ENCODE measurements around the gene VHLL.
A peak's percentile ranks its signal among the peaks of the same experiment; 100 is the strongest.
"Not testable (repeated sequence)": the region's sequence is repeated elsewhere in the genome, so short reads cannot be mapped to it uniquely, and the experiment has no call there.

The VHLL gene

DNA sequence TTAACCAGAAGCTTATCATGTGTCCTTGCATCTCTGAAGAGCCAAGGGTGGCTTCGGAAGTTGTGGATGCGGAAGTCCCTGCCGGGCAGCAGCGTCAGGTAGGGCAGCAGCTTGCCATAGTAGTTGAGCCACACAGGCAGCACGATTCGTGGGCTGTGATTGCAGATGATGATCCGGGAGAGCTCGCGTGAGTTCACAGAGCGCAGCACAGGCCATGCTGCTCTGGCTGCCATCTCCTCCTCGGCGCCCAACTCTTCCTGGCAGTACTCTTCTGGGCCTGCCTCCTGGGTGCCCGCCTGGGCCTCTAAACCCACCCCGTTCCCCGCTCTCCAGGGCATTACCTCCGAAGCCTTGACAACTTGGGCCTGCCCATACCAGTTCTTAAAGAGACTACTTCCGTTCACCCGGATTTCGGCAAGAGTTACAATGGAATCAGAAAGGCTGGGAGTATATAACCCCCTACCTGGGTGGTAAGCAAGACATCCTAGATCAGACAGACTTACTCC lies at the start of gene VHLL:
TSS of gene VHLL (minus strand) at position 456 of the 506 bp plus-strand sequence. CDS start at position 338, 118 bp downstream.
- Histone ChIP-seq H2AFZ (ENCODE audit: low read length, unreplicated experiment) (no peak within 1 kb of the TSS), H3K4me1 (ENCODE audit: control insufficient read depth, insufficient read depth, low read length, unreplicated experiment) (peaks cover 8% of the 10 kb centered on the region), H3K79me2 (ENCODE audit: control insufficient read depth, insufficient read depth, low read length, unreplicated experiment) (peaks cover 13% of the 10 kb centered on the region), H3K27me3 (ENCODE audit: insufficient read depth, low read length) (no peaks in the 10 kb centered on the region), H3K36me3 (ENCODE audit: insufficient read depth, low read length) (no peaks in the 10 kb centered on the region), H3K4me3 (ENCODE audit: low read depth, low read length) (no peak within 1 kb of the TSS), H3K27ac (ENCODE audit: low read depth, low read length) (no peak within 1 kb of the TSS)

DNA sequence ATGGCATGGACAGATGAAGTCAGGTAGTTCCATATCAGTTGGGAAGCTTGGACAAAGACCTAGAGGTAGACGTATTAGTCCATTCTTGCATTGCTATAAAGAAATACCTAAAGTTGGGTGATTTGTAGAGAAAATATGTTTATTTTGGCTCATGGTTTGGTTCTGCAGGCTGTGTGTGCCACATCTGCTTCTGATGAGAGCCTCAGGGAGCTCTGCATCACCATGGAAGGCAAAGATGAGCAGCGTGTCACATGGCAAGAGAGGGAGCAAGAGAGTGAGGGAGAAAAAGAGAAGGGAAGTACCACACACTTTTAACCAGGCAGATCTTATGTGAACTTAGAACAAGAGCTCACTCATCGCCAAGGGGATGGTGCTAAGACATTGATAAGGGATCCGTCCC lies 48.2 kb upstream of the VHLL start:
- H3K27me3 ChIP-seq (ENCODE audit: insufficient read depth, low read length), result no peaks in the 10 kb centered on the region
- H2AFZ ChIP-seq (ENCODE audit: low read length, unreplicated experiment), result no peak overlapping the region
- no peaks in the 10 kb centered on the region for H3K79me2 ChIP-seq (ENCODE audit: control insufficient read depth, insufficient read depth, low read length, unreplicated experiment)
- no peak overlapping the region for H3K4me3 ChIP-seq (ENCODE audit: low read depth, low read length)
- H3K4me1 ChIP-seq (ENCODE audit: control insufficient read depth, insufficient read depth, low read length, unreplicated experiment), result peaks cover 10% of the 10 kb centered on the region
- no peaks in the 10 kb centered on the region for H3K36me3 ChIP-seq (ENCODE audit: insufficient read depth, low read length)
- H3K27ac ChIP-seq (ENCODE audit: low read depth, low read length), result no peak overlapping the region

DNA sequence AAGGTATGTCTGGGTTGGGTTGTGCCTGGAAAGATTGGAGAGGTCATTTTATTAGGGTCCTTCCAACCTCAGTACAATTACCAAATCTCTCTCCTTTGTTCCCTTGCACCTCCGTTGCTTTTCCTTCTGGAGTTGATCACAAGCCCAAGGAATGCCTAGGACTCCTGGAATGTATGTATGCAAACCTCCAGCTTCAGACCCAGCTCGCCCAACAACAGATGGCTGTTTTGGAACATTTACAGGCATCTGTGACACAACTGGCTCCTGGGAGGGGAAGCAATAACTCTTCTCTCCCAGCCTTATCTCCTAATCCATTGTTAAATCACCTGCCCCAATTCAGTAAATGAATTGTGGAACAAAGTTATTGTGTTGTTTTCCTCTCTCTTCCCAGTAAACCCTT lies 47.5 kb upstream of the VHLL start:
- H3K27ac ChIP-seq (ENCODE audit: low read depth, low read length), result no peak overlapping the region
- no peaks in the 10 kb centered on the region for H3K79me2 ChIP-seq (ENCODE audit: control insufficient read depth, insufficient read depth, low read length, unreplicated experiment)
- no peak overlapping the region for H2AFZ ChIP-seq (ENCODE audit: low read length, unreplicated experiment)
- no peaks in the 10 kb centered on the region for H3K27me3 ChIP-seq (ENCODE audit: insufficient read depth, low read length)
- no peaks in the 10 kb centered on the region for H3K36me3 ChIP-seq (ENCODE audit: insufficient read depth, low read length)
- peaks cover 10% of the 10 kb centered on the region for H3K4me1 ChIP-seq (ENCODE audit: control insufficient read depth, insufficient read depth, low read length, unreplicated experiment)
- H3K4me3 ChIP-seq (ENCODE audit: low read depth, low read length), result no peak overlapping the region

DNA sequence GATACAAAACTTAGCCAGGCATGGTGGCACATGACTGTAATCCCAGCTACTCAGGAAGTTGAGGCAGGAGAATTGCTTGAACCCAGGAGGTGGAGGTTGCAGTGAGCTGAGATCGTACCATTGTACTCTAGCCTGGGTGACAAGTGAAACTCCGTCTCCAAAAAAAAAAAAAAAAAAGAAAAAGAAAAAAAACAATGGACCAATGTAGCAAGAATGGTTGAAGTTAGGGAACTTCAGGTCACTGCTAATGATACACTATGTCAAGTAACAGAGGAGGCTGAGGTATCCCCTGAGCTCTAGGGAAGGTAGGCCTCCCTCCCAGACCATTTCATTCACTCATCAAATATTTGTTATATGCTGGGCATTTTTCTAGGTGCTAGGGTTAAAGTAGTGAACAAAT lies 46.9 kb upstream of the VHLL start:
- not testable (repeated sequence) for H3K27me3 ChIP-seq (ENCODE audit: insufficient read depth, low read length); H3K27ac ChIP-seq (ENCODE audit: low read depth, low read length); H3K36me3 ChIP-seq (ENCODE audit: insufficient read depth, low read length); H3K79me2 ChIP-seq (ENCODE audit: control insufficient read depth, insufficient read depth, low read length, unreplicated experiment); H3K4me3 ChIP-seq (ENCODE audit: low read depth, low read length); H2AFZ ChIP-seq (ENCODE audit: low read length, unreplicated experiment)
- peaks cover 10% of the 10 kb centered on the region for H3K4me1 ChIP-seq (ENCODE audit: control insufficient read depth, insufficient read depth, low read length, unreplicated experiment)

DNA sequence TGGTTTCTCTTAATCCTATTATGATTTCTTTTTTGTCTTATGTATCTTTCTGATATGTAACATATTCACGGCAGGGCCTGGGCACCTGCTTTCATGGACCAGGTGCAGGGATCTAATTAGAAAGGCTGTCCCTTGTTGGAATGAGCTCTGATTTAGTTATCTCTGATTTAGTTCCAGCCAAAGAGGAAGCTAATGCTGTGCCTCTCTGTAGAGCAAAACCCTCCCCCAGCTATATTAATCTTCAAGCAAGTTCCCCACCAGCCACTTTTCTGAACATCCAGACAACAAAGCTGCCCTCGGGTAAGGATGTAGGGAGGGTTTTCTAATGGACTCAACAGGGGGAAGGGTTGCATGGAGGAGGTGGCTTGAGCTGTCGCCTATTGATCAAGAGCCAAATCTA lies 45.3 kb upstream of the VHLL start:
- Histone ChIP-seq H3K4me3 (ENCODE audit: low read depth, low read length) (no peak overlapping the region), H3K4me1 (ENCODE audit: control insufficient read depth, insufficient read depth, low read length, unreplicated experiment) (peaks cover 10% of the 10 kb centered on the region), H3K79me2 (ENCODE audit: control insufficient read depth, insufficient read depth, low read length, unreplicated experiment) (no peaks in the 10 kb centered on the region), H3K27me3 (ENCODE audit: insufficient read depth, low read length) (no peaks in the 10 kb centered on the region), H2AFZ (ENCODE audit: low read length, unreplicated experiment) (no peak overlapping the region), H3K27ac (ENCODE audit: low read depth, low read length) (no peak overlapping the region), H3K36me3 (ENCODE audit: insufficient read depth, low read length) (no peaks in the 10 kb centered on the region)

DNA sequence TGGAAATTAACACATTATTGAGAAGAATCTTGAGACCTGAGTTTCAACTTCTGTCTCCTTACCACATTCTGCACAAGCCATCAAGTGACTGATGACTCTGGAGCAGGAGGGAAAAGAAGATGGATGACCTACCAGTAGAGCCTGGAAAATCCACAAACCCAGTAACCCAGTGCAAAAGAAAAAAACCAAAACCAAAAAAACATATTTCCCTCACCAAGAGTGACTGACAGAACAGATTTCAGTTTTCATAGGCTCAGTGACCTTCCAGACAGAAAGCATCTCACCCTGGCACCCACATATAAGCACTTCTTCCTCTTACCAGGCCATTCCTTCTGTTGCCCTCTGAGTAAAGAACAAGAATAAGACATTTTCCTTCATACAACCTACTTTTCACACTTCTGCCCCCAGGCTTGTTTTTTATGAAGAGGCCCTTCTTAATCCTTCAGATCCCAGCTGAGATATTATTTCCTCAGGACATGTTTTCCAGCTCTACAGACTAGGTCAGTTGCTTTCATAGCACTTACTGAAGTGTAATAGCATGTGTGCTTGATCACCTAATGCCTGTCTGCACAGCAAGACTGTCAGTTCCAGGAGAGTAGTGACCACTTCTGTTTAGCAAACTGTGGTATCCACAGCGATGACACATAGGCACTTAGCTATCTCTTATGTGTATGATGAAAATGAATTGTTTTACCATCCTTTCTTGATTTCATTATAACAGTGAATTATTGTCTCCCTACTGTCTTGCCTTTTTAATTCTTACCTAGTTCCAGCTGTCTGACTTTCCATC lies 43.3 kb upstream of the VHLL start:
- H3K79me2 ChIP-seq (ENCODE audit: control insufficient read depth, insufficient read depth, low read length, unreplicated experiment), result peaks cover 7% of the 10 kb centered on the region
- H3K27me3 ChIP-seq (ENCODE audit: insufficient read depth, low read length), result no peaks in the 10 kb centered on the region
- peaks cover 10% of the 10 kb centered on the region for H3K4me1 ChIP-seq (ENCODE audit: control insufficient read depth, insufficient read depth, low read length, unreplicated experiment)
- no peaks in the 10 kb centered on the region for H3K36me3 ChIP-seq (ENCODE audit: insufficient read depth, low read length)
- H2AFZ ChIP-seq (ENCODE audit: low read length, unreplicated experiment), result no peak overlapping the region
- H3K27ac ChIP-seq (ENCODE audit: low read depth, low read length), result no peak overlapping the region
- no peak overlapping the region for H3K4me3 ChIP-seq (ENCODE audit: low read depth, low read length)

DNA sequence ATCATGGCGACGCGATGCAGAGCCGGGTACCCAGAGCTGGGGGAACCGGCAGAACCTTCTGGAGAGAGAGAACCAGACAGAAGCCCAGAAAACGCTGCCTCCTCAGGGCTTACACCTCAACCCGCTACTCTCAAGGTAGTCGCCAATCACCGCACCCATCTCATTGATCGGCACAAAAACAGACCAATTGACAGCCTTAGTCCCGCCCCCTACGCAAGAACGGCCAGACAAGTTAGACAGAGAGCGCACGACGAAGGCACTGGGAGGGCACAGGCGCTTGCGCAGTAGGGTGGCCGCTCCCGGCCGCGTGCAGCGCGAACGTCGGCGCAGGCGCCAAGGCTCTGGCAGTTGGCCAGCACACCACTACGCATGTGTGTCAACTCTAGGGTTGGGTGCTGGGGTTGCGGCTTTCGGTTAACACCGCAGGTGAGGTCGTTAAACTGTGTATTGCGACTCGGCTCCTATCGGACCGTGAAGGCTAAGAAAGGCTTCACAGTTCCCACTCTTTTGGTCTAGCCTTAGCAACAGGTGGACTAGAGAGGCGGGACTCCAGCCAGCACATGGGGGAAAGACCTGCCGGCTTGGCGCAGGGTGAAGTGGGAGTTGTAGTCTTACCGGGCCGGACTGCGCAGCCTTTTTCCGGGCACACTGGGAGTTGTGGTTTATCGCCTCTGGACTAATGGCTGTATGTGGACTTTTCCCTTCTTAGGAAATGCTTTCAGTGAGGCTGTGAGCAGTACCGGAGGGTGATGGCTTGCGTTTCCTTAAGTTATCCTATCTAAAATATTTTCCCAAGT lies 39.3 kb upstream of the VHLL start, which contains the start of the genes CCT3 and TSACC:
TSS of gene CCT3 (minus strand) at position 113 of the 797 bp plus-strand sequence. CDS start at position 5, 108 bp downstream.
TSS of gene TSACC (plus strand) at position 347 of the 797 bp plus-strand sequence. CDS start 1,232 bp downstream, outside the sequence.
- peaks cover 45% of the 10 kb centered on the region for H3K79me2 ChIP-seq (ENCODE audit: control insufficient read depth, insufficient read depth, low read length, unreplicated experiment)
- H3K36me3 ChIP-seq (ENCODE audit: insufficient read depth, low read length), result peaks cover 23% of the 10 kb centered on the region
- H3K4me1 ChIP-seq (ENCODE audit: control insufficient read depth, insufficient read depth, low read length, unreplicated experiment), result peaks cover 15% of the 10 kb centered on the region

DNA sequence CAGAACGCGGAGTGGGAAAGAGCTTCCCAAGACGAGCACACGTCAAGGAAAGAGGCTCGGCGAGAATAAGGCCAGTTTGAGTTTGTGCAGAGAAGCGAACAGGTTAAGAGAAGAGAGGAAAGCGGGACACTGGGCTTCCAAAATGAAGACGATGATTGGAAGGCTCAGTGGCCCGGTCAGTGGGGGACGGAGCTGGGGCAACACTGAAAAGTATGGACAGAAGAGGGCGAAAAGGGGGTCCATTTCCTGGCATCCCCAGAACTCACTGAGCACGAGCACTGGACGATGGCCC lies 38.7 kb upstream of the VHLL start:
- Histone ChIP-seq H2AFZ (ENCODE audit: low read length, unreplicated experiment) (peak overlapping the region; percentile 73), H3K27me3 (ENCODE audit: insufficient read depth, low read length) (no peaks in the 10 kb centered on the region), H3K4me3 (ENCODE audit: low read depth, low read length) (peak overlapping the region; percentile 97), H3K4me1 (ENCODE audit: control insufficient read depth, insufficient read depth, low read length, unreplicated experiment) (peaks cover 15% of the 10 kb centered on the region), H3K79me2 (ENCODE audit: control insufficient read depth, insufficient read depth, low read length, unreplicated experiment) (peaks cover 47% of the 10 kb centered on the region), H3K27ac (ENCODE audit: low read depth, low read length) (peak overlapping the region; percentile 38), H3K36me3 (ENCODE audit: insufficient read depth, low read length) (peaks cover 28% of the 10 kb centered on the region)

More for the DNA sequence above, 39.3 kb upstream of the VHLL start, which contains the start of the genes CCT3 and TSACC:
- Histone ChIP-seq H3K27ac (ENCODE audit: low read depth, low read length) (peak within 1 kb of the TSS; percentile 38), H3K27me3 (ENCODE audit: insufficient read depth, low read length) (no peaks in the 10 kb centered on the region), H3K4me3 (ENCODE audit: low read depth, low read length) (peak within 1 kb of the TSS; percentile 97), H2AFZ (ENCODE audit: low read length, unreplicated experiment) (peak within 1 kb of the TSS; percentile 96)

DNA sequence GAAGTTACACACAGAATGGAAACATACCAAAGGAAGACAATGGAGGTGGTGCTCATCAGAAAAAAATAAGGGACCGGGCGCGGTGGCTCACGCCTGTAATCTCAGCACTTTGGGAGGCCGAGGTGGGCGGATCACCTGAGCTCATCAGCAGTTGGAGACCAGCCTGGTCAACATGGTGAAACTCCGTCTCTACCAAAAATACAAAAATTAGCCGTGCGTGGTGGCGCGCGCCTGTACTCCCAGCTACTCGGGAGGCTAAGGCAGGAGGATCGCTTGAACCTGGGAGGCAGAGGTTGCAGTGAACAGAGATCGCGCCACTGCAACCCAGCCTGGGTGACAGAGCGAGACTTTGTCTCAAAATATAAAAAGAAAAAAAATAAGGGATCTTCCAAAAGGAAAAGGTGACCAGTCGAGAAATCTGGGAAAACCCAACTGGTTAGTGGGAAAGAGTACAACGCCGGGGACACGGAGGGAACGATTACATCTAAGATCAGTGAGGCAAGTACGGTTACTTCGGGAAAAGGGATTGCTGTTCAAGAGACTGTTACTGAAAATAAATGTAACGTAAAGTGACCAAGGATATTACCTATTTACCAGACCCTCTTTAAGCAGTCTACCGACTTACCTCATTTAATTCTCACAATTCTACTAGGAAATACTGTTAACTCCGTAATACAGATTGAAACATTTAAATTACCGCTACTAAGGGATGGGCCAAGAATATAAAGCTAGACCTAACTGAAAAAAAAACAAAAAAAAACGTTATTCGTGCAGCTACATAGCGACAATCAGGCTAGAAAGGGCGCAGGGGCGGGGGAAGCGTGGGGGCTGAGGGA lies 38.2 kb upstream of the VHLL start:
- peaks cover 52% of the 10 kb centered on the region for H3K79me2 ChIP-seq (ENCODE audit: control insufficient read depth, insufficient read depth, low read length, unreplicated experiment)
- no peaks in the 10 kb centered on the region for H3K27me3 ChIP-seq (ENCODE audit: insufficient read depth, low read length)
- peaks cover 15% of the 10 kb centered on the region for H3K4me1 ChIP-seq (ENCODE audit: control insufficient read depth, insufficient read depth, low read length, unreplicated experiment)
- H3K27ac ChIP-seq (ENCODE audit: low read depth, low read length), result peak overlapping the region; percentile 38
- peaks cover 33% of the 10 kb centered on the region for H3K36me3 ChIP-seq (ENCODE audit: insufficient read depth, low read length)
- H3K4me3 ChIP-seq (ENCODE audit: low read depth, low read length), result peak overlapping the region; percentile 97
- peak overlapping the region; percentile 73 for H2AFZ ChIP-seq (ENCODE audit: low read length, unreplicated experiment)

DNA sequence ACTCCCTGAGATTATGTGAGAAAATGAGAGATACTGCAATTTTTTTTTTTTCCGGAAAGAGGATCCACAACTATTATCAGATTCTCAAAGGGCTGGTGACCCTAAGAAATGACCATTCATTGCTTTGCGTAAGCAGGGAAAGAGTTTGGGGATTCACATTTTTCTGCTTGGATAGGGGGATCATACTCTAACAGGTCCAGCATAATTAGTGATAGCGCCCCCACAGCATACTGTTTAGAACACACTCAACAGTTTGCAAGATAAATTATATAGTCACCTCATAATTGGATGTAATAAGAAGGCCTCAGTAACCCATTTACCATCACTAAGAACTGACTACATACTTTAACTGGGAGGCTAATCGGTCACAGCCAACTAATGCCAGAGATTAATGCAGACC lies 37.1 kb upstream of the VHLL start:
- peaks cover 56% of the 10 kb centered on the region for H3K79me2 ChIP-seq (ENCODE audit: control insufficient read depth, insufficient read depth, low read length, unreplicated experiment)
- no peak overlapping the region for H3K27ac ChIP-seq (ENCODE audit: low read depth, low read length)
- H3K4me1 ChIP-seq (ENCODE audit: control insufficient read depth, insufficient read depth, low read length, unreplicated experiment), result peaks cover 15% of the 10 kb centered on the region
- peak overlapping the region; percentile 97 for H3K4me3 ChIP-seq (ENCODE audit: low read depth, low read length)
- H3K27me3 ChIP-seq (ENCODE audit: insufficient read depth, low read length), result no peaks in the 10 kb centered on the region
- H3K36me3 ChIP-seq (ENCODE audit: insufficient read depth, low read length), result peaks cover 36% of the 10 kb centered on the region
- no peak overlapping the region for H2AFZ ChIP-seq (ENCODE audit: low read length, unreplicated experiment)

Data from ACC112 (cell line).